ENCODE results near the gene OSBPL7. TPM values are rescaled to one million over a fixed set of nuclear protein-coding genes. Genes with fewer than 3 reads are reported as not detected.

Gene OSBPL7
- total and polyA plus RNA-seq, 2 of the 4 experiments (the other 2 are of a cell fraction): 5.2 to 14.5 TPM

DNA sequence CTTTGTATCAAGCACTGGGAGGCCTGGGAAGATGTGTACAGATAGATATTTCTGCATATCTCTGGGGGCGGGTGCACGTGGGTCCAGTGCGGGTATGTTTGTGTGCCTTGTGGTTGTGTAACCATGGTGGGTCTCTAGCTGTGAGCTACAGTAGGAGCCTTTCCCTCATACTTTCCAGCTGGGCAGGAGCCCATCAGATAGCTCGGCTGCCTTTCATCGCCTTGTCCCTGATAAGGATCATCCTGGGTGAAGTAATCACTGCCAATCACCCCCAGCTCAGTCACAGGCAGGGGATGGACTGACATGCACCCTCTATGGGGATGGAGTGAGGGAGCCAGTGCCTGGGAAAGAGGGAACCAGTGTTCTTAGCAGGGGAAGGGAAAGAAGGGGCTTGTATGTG, 22.6 kb upstream of the OSBPL7 start:
- H3K4me2 ChIP-seq (ENCODE audit: low read depth, low read length): no peak overlapping the region
- POLR2A ChIA-PET (ENCODE audit: unreplicated experiment): no interaction called here
- no peak overlapping the region for H2BK20ac ChIP-seq (ENCODE audit: low read depth, low read length)
- peaks cover 6% of the 10 kb centered on the region; the same call in 1 of the 2 replicates for H3K4me1 ChIP-seq (ENCODE audit: control insufficient read depth, insufficient read depth, low read length)
- H2AK5ac ChIP-seq (ENCODE audit: low read depth, low read length): no peak overlapping the region
- H3K27me3 ChIP-seq (ENCODE audit: control insufficient read depth, insufficient read depth, low read length): peaks cover 43% of the 10 kb centered on the region
- no peak overlapping the region for H3K18ac ChIP-seq (ENCODE audit: low read depth, low read length)
- intact Hi-C loops (cut with micrococcal nuclease) (loop anchor here (5.0 kb wide), 1 partner anchor 103 kb away; no protein-coding TSS in a partner anchor), in situ Hi-C loops (cut with MboI; ENCODE audit: low sequenced_read_pairs) (loop anchor here (5.0 kb wide), 2 partner anchors 48 to 173 kb away; no protein-coding TSS in a partner anchor), dilution Hi-C loops (cut with HindIII; ENCODE audit: low sequenced_read_pairs, unreplicated experiment) (no loop called here)
- no peak overlapping the region for H2BK120ac ChIP-seq (ENCODE audit: low read depth, low read length)
- H3K23ac ChIP-seq (ENCODE audit: low read depth, low read length): no peak overlapping the region
- H3K36me3 ChIP-seq (ENCODE audit: control insufficient read depth, insufficient read depth, low read length): no peaks in the 10 kb centered on the region
- H4K91ac ChIP-seq (ENCODE audit: insufficient read depth, low read depth, low read length): no peak overlapping the region
- H4K20me1 ChIP-seq (ENCODE audit: insufficient read depth, low read length): no peaks in the 10 kb centered on the region
- no peak for TF ChIP-seq MAZ (IDR thresholded peaks at IDR 0.05; ENCODE audit: borderline replicate concordance, low read depth, low read length)
- peak; percentile 78 for TF ChIP-seq CEBPB (IDR thresholded peaks at IDR 0.05; ENCODE audit: low read depth, low read length)
- peak; percentile 91 for TF ChIP-seq BHLHE40 (IDR thresholded peaks at IDR 0.05; ENCODE audit: low read depth, low read length)
- no peak for TF ChIP-seq RCOR1 (IDR thresholded peaks at IDR 0.05; ENCODE audit: insufficient replicate concordance, low read length)
- peak; percentile 55 for TF ChIP-seq USF2 (IDR thresholded peaks at IDR 0.05; ENCODE audit: low read depth, low read length)
- TF ChIP-seq NFE2L2 (IDR thresholded peaks at IDR 0.05; ENCODE audit: low read depth, low read length): no peak
- no peak for TF ChIP-seq RAD21 (IDR thresholded peaks at IDR 0.05; ENCODE audit: low read length)
- TF ChIP-seq POLR2A (IDR thresholded peaks at IDR 0.05; ENCODE audit: low read depth, low read length): no peak
- TF ChIP-seq FOS (IDR thresholded peaks at IDR 0.05; ENCODE audit: low read depth, low read length): no peak
- no peak for TF ChIP-seq RFX5 (IDR thresholded peaks at IDR 0.05; ENCODE audit: low read depth, low read length)
- peak; percentile 33; the same call in 1 of the 2 replicates for TF ChIP-seq MXI1 (IDR thresholded peaks at IDR 0.05; ENCODE audit: borderline replicate concordance, low read depth, low read length)
- TF ChIP-seq CTCF (conservative IDR thresholded peaks at IDR 0.05; ENCODE audit: low read depth, low read length): no peak
- TF ChIP-seq ELK1 (IDR thresholded peaks at IDR 0.05; ENCODE audit: borderline replicate concordance, low read depth, low read length): no peak
- no peak for TF ChIP-seq CHD1 (IDR thresholded peaks at IDR 0.05; ENCODE audit: low read depth, low read length)
- no peak for TF ChIP-seq MAFK (IDR thresholded peaks at IDR 0.05; ENCODE audit: low read depth, low read length)
- TF ChIP-seq SMC3 (IDR thresholded peaks at IDR 0.05; ENCODE audit: low read depth, low read length): no peak
- H3K56ac ChIP-seq (ENCODE audit: extremely low read depth, insufficient read depth, low read length): no peak overlapping the region
- no peak overlapping the region for H3K27ac ChIP-seq (ENCODE audit: insufficient read depth, low read length)
- CTCF ChIA-PET: interaction anchor here (0.5 to 1.8 kb wide), 5 partner anchors 42 to 911 kb away, joined by 3 to 6 read pairs (median 4); partner anchors contain the start of gene CDK5RAP3
- peak overlapping the region; percentile 31 for H2AK9ac ChIP-seq (replicated peaks; ENCODE audit: low read depth, low read length, poor library complexity)
- H2BK15ac ChIP-seq (ENCODE audit: low read depth, low read length): no peak overlapping the region
- peaks cover 8 to 18% of the 10 kb centered on the region in 2 experiments; a peak in 3 of 4 replicates for H3K79me1 ChIP-seq (ENCODE audit: low read depth in 1 of 2, low read length in 2 of 2)
- DNase-seq: peak; percentile 58
- H3K9me3 ChIP-seq (ENCODE audit: control insufficient read depth, insufficient read depth, low read length): no peaks in the 10 kb centered on the region
- no peak overlapping the region for H4K5ac ChIP-seq (ENCODE audit: low read depth, low read length)
- no peak overlapping the region for H2BK5ac ChIP-seq (ENCODE audit: low read depth, low read length, poor library complexity, severe bottlenecking)
- ATAC-seq (ENCODE audit: low read depth): no peak
- no CpG with 5 or more reads among the region's 5 CpGs for WGBS, 2 experiments (ENCODE audit: extremely low coverage in 2 of 2, insufficient read length in 1 of 2)
- H3K9ac ChIP-seq (ENCODE audit: low read depth, low read length): no peak overlapping the region
- peaks cover 4% of the 10 kb centered on the region; the same call in 1 of the 2 replicates for H3K9me1 ChIP-seq (ENCODE audit: insufficient read depth, low read length)
- H3K4me3 ChIP-seq (ENCODE audit: insufficient read depth, low read depth, low read length): no peak overlapping the region
- no peak overlapping the region; the same call in 1 of the 2 replicates for H3K4ac ChIP-seq (ENCODE audit: low read depth, low read length)
- no TSS peak for BruUV-seq (replicated peaks)
- peak overlapping the region; percentile 46 for H2AFZ ChIP-seq (replicated peaks; ENCODE audit: low read length, poor library complexity)
- no peak overlapping the region for H4K8ac ChIP-seq (ENCODE audit: low read depth in 2 of 2, low read length in 2 of 2)
- H3K14ac ChIP-seq (replicated peaks; ENCODE audit: low read depth, low read length): no peak overlapping the region

Measured in IMR-90 (cell line).